GM21390 (cell line): ENCODE measurements around the gene MRPL20.

Source experiments
- ATAC-seq: cut with Tn5 transposase; IDR thresholded peaks from one replicate; pipeline ENCODE4 v1.9.1; 2021; ENCODE audit not compliant: unreplicated experiment

Gene MRPL20

GRCh38 chr1:1366699-1367066 lies 40.4 kb downstream of the MRPL20 start:
- no peak for ATAC-seq

GRCh38 chr1:1365875-1366698 lies 41.0 kb downstream of the MRPL20 start:
- no peak for ATAC-seq

- ATAC-seq = no peak
Observed at GRCh38 chr1:1364266-1364665, 42.8 kb downstream of the MRPL20 start.

- ATAC-seq = no peak
Observed at GRCh38 chr1:1361982-1362423, 45.1 kb downstream of the MRPL20 start.

GRCh38 chr1:1361233-1361981 lies 45.7 kb downstream of the MRPL20 start:
- no peak for ATAC-seq

- no peak for ATAC-seq
Observed at GRCh38 chr1:1360506-1361169, 46.5 kb downstream of the MRPL20 start.

- no peak for ATAC-seq
Observed at GRCh38 chr1:1359664-1360468, 47.2 kb downstream of the MRPL20 start.

GRCh38 chr1:1359308-1359663 lies 47.8 kb downstream of the MRPL20 start:
- ATAC-seq = no peak

- no peak for ATAC-seq
Observed at GRCh38 chr1:1358433-1359271, 48.4 kb downstream of the MRPL20 start, which contains the start of gene MXRA8. TSS of gene MXRA8 (minus strand) at chr1:1358555. CDS start at chr1:1358504, 51 bp downstream.

GRCh38 chr1:1357871-1358432 lies 49.1 kb downstream of the MRPL20 start:
- ATAC-seq = no peak

GRCh38 chr1:1356796-1357401 lies 50.2 kb downstream of the MRPL20 start:
- ATAC-seq = no peak

GRCh38 chr1:1356166-1356795 lies 50.8 kb downstream of the MRPL20 start:
- ATAC-seq = no peak

GRCh38 chr1:1355416-1355815 lies 51.7 kb downstream of the MRPL20 start:
- no peak for ATAC-seq

- no peak for ATAC-seq
Observed at GRCh38 chr1:1354271-1355247, 52.5 kb downstream of the MRPL20 start.

- ATAC-seq = no peak
Observed at GRCh38 chr1:1353389-1354151, 53.5 kb downstream of the MRPL20 start.

- ATAC-seq = no peak
Observed at GRCh38 chr1:1352786-1353388, 54.2 kb downstream of the MRPL20 start.
